ENCODE results near the gene UPF1.

- TF ChIP-seq CTCF (IDR thresholded peaks at IDR 0.05; ENCODE audit: insufficient read depth, low read length) (no peak), POLR2AphosphoS5 (IDR thresholded peaks at IDR 0.05; ENCODE audit: low read depth) (no peak; the same call in 1 of the 2 replicates), GABPA (IDR thresholded peaks at IDR 0.05; ENCODE audit: low read depth) (no peak)
- TF ChIP-seq, protein P1, sequence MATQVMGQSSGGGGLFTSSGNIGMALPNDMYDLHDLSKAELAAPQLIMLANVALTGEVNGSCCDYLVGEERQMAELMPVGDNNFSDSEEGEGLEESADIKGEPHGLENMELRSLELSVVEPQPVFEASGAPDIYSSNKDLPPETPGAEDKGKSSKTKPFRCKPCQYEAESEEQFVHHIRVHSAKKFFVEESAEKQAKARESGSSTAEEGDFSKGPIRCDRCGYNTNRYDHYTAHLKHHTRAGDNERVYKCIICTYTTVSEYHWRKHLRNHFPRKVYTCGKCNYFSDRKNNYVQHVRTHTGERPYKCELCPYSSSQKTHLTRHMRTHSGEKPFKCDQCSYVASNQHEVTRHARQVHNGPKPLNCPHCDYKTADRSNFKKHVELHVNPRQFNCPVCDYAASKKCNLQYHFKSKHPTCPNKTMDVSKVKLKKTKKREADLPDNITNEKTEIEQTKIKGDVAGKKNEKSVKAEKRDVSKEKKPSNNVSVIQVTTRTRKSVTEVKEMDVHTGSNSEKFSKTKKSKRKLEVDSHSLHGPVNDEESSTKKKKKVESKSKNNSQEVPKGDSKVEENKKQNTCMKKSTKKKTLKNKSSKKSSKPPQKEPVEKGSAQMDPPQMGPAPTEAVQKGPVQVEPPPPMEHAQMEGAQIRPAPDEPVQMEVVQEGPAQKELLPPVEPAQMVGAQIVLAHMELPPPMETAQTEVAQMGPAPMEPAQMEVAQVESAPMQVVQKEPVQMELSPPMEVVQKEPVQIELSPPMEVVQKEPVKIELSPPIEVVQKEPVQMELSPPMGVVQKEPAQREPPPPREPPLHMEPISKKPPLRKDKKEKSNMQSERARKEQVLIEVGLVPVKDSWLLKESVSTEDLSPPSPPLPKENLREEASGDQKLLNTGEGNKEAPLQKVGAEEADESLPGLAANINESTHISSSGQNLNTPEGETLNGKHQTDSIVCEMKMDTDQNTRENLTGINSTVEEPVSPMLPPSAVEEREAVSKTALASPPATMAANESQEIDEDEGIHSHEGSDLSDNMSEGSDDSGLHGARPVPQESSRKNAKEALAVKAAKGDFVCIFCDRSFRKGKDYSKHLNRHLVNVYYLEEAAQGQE (IDR thresholded peaks at IDR 0.05; ENCODE audit: insufficient replicate concordance, low read depth): no peak
Observed at GRCh38 chr19:18904334-18905057, 72.7 kb downstream of the UPF1 start.

Data from HL-60 (cell line).